GM19463 (cell line): Measurements from ENCODE around the gene ADAMTS12.
"Not testable (repeated sequence)": the region's sequence is repeated elsewhere in the genome, so short reads cannot be mapped to it uniquely, and the experiment has no call there.

Experiments
- ATAC-seq: cut with Tn5 transposase; IDR thresholded peaks from one replicate; pipeline ENCODE4 v1.9.1; 2021; ENCODE audit warnings: mild to moderate bottlenecking, moderate library complexity; ENCODE audit not compliant: unreplicated experiment

Gene ADAMTS12

DNA sequence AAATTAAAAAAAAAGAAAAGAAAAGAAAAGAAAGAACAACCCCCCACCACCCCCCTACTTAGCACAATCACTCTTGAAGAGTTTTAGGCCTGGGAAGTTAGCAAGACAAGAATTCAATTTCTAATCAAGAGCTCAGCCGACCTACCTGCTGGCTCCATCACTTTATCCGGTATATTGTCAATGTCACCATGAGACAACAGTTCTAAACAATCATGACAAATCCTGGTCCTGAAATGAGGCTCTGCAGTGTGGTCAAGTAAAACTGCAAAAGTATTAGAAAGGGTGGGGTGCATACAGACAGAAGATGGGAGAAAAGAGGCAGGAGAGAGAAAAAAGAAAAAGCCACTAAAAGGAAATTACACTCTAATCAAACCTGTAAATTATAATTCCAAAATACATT is 287.3 kb downstream of the ADAMTS12 start:
- ATAC-seq = no peak

DNA sequence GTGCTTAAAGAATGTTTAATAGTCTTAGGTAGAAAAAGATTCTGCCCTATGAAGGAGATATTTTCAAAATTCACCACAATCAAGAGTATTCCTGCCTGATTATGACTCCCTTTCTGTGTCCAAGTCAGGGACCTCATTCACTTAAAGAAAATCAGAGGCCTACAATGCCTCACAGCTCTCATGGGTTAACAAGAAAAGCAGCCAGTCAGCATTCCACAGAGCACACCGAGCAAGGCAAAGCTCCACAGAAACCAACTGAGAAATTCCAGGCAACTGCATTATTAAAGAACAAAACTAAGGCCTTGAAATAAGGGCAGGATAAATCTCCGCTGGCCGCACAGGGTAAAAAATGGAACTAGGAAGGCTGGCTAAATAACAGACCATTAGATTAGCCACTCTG is 289.9 kb downstream of the ADAMTS12 start:
- no peak for ATAC-seq

DNA sequence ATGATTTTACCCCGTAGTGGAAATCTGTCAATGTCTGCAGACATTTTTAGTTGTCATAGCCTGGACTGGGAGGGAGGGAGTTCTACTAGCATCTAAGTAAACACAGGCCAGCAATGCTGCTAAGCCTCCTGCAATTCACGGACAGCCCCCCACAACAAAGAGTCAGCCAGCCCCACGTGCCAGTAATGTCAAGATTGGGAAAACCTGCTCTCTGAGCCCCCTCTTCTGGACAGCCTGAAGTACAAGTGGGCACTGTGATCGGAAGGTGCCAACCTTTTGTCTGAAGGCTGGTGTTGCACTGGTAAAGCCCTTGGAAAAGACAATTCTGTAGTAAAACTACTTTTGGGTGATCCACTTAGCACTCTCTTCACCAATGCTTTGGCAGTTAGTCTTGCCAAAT is 296.5 kb downstream of the ADAMTS12 start:
- no peak for ATAC-seq

DNA sequence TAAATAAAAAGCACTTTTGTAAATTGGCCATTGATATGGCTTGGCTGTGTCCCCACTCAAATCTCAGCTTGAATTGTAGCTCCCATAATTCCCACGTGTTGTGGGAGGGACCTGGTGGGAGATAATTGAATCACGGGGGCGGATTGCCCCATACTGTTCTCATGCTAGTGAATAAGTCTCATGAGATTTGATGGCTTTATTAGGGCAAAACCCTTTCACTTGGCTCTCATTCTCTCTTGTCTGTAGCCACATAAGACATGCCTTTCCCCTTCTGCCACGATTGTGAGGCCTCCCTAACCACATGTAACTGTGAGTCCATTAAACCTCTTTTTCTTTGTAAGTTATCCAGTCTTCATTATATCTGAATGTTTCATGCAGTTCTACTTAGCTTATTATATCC is 297.8 kb downstream of the ADAMTS12 start:
- ATAC-seq = no peak

DNA sequence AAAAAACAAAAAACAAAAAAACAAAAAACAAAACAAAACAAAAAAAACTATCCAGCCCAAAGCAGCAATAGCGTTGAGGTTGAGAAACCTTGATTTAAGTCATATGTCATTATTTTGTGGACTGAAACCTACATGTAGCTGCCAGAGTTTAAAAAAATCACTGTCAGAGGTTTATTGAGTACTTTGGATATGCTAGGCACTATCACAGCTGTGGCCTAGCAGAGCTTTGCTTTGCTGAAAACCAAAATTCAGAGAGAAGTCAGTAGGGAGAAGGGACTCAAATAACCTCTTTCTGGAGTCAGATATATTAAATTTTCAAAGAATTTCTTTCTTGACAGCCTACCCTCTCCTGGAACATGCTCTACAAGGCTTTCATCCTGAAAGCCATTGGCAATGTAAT is 299.5 kb downstream of the ADAMTS12 start:
- no peak for ATAC-seq

DNA sequence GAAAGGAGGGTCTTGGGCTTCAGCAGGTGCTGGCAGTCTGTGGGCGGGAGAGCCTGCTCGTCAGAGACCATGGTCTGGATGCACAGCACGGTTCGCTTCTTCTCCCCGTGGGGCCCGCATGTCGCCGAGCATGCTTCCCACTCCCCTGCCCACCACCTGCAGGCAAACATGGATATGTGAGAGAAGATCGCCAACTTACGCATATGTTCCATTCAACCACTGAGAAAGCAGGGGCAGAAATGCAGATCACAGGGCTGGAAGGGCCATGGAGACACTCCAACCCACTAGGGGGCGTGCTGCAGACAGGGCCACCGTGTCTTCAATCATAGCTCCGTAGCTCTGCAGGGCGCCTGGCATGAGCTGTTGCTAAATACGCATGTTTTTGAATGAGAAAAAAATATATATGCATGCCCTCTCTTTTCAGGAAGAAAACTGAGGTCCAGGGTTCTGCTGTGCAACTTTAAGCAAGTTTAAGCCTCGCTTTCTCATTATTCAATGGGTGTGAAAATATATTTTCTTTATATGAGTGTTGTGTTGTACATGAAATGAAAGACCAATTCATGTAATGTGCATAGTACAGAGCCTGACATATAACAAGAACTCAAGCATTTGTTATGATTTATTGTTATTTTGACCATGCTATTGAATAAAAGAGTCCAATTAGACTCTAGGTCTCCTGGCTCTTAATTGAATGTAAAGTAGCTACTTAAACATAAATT is 303.0 kb downstream of the ADAMTS12 start:
- no peak for ATAC-seq

DNA sequence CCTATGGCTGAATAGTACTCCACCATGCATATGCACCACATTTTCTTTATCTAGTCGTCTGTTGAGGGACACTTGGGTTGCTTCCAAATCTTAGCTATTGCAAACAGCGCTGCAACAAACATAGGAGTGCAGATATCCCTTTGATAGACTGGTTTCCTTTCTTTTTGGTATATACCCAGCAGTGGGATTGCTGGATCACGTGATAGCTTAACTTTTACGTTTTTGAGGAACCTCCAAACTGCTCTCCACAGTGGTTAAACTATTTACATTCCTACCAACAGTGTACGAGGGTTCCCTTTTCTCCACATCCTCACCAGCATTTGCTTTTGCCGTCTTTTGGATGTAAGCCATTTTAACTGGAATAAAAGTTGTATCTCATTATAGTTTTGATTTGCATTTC is 308.5 kb downstream of the ADAMTS12 start:
- no peak for ATAC-seq

DNA sequence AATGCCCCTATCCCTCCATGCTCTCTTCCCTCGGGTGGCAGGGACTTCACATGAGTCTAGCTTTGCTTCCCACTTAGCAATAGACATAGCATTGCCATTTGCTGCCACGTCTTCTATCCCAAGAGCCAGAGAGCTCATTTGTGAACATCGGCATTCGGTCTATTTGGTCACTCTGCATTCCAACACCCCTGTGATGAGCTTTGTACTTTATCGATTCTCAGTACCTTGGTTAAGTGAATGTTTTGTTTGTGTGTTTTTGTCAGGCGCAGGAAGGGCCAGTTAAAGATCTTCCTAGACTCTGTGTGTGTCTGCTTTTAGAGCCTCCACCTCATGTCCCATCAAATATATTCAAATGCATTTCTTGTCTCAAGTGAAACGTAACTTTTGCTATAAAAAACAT is 309.4 kb downstream of the ADAMTS12 start:
- ATAC-seq = no peak

DNA sequence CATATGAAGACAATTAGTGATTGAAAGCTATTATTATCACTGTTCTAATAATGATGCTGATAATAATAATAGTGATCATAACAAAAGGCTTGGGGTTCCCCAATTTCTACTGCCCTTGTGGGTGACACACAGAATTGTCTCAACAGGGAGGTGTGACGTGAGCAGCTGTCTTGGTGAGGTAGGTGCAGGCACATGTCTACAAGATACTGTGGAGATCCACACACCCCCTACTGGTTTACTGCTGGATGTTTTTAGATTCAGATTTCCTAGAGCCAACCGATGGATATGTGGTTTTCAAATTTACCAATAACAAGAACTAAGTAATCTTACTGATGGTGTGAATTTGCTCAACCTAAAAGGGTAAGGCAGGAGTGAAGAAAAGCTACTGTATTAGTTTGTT is 312.0 kb downstream of the ADAMTS12 start:
- no peak for ATAC-seq

DNA sequence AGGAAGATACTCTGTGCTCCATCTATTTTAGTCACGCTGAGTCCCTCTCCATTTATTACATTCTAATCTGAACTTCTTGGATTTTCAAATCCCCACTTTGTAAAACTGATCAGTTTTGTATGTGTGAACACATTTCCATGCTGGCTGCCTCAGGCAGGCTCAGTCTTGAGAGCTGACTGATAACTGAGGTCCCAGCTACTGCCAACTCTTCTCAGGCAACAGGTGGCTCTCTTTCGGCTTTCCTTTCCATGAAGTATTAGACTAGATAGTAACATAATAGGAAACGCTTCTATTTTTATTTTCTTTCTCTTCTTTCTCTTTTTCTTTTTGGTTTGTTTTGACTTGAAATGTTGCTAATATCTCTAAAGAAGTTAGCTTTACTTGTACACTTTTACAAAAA is 312.6 kb downstream of the ADAMTS12 start:
- no peak for ATAC-seq

DNA sequence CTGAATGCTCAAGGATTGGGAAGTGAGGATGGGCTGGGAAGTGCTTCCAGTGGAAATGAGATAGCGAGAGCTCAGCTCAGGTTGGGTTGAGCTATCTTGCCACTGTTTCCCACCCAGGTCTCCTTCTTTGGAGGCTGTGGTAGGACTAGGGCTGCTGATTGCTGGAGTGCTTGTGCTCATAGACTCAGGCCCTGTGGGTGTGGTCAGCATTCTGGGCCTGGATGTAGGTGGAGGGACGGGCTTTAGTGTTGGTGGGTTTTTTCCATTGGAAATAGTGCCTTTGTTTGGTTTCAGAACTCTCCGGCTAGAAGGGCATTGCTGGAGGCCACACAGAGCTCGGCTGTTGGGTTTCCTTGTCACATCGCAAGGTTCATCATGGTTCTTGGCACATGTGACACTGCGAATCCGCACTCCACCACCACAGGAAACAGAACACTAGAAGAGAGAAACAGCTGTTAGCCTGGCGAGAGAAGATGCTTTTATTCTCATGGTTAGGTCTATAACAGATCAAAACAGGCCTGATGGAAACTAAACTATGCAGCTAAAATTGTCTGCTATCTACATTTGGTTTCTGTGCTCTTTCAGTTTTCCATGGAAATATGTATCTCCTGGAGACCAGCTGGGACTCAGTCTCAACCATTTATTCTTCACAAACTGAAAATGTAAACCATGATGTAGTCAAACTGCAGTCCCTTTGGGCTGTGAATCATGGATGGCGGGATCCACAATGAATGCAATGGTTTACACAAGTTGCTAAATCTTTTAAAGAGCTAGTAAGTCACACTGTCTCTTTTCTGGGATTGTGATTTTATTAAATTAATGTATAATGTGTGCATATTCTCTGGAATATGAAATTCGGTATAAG is 314.8 kb downstream of the ADAMTS12 start:
- no peak for ATAC-seq

DNA sequence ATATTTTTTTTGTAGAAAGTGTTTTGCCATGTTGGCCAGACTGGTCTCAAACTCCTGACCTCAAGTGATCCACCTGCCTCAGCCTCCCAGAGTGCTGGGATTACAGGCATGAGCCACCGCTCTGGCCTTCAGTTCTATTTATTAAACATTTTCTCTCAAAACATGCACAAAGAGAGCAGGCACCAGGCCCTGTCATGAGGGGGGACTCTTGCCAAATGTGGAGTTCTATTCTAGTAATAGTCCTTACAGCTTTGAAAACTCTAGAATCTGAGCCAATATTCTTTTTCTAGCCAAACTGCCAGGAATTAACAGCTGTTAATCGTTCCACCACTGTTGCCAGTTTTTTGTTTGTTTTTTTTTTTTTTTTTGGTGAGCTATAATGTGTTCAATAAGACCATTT is 326.5 kb downstream of the ADAMTS12 start:
- ATAC-seq = no peak

DNA sequence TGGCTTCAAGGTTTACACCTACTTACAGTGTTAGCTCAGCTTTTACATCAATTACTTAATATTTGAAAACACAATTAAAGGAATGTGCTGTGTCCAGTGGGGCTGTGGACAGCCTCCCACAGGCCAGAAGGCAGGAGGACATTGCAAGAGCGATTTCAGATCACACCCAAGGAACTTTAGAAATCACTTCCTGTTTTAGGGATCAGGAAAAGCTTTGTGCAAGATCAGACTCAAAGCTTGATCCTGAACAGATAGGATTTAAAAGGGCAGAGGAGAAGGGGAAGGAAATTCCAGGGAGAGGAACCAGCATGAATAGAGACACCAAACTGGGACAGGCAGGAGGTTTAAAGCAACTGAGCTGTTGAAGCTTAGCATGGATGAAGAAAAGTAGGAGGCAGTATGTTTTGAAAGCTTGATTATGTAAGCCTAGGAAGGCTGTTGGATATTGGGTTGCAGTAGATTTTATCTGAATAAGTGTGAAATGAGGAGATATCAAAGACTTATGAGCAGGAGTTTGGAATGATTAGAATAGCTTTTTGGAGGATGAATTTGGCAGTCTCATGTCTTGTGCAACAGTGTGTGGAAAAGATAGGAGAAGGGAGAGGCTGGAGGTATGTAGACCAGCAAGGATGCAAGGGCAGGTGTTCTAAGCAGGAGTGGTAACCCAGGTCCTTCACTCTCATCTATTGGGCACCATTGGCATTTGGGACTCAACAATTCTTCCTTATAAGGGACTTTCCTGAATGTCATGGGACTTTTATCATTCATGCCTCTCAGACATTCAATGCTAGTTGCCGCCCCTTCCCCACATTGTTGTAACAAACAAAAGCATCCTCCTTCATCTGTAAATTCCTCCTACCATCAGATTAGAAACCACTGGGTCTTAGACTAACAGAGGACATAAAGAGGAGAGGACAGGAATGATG is 327.5 kb downstream of the ADAMTS12 start:
- no peak for ATAC-seq

DNA sequence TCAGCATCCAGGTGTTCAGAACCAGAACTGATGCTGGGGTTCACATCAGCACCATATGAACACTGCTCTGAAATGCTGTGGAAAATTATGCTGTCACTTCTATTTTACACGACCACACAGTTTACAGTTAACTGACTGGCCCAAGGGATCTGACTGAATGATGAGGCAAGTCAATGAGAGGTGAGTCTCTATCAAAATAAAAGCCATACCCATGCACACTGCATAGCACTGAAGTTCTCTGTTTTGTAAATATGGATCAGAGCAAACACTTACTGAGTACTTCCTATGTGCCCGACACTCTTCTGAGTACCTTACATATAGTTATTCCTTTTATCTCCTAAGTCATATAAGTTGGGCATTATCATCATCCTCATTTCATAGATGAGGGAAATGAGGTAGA is 328.3 kb downstream of the ADAMTS12 start:
- ATAC-seq = no peak

DNA sequence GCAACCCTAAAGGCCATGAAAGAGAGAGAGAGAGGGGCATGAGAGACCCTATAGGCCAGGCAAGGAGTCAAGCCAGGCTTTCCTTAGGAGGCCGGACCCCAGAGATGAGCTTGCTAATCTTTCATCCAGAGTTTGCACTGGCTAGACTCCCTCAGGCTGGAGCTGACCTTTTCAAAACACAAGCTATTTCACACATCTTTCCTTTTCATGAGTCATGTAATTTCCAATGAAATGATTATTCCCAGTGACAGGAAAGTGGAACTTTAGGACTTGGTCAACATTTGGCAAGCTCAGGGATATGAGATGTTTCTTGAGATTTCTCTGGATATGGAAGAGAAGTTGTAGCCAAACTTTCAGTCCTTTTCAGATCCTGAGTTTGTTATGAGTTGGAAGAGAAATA is 333.3 kb downstream of the ADAMTS12 start:
- no peak for ATAC-seq

DNA sequence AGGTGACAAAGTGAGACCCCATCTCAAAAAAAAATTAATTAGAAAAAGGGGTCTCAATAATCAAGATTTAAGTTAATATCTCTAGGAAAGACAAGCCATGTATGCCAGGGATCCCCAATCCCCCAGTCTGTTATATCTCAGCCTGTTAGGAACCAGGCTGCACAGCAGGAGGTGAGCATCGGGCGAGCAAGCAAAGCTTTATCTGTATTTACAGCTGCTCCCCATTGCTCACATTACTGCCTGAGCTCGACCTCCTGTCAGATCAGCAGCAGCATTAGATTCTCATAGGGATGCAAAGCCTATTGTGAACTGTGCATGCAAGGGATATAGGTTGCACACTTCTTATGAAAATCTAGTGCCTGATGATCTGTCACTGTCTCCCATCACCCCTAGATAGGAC is 334.2 kb downstream of the ADAMTS12 start:
- ATAC-seq = no peak

DNA sequence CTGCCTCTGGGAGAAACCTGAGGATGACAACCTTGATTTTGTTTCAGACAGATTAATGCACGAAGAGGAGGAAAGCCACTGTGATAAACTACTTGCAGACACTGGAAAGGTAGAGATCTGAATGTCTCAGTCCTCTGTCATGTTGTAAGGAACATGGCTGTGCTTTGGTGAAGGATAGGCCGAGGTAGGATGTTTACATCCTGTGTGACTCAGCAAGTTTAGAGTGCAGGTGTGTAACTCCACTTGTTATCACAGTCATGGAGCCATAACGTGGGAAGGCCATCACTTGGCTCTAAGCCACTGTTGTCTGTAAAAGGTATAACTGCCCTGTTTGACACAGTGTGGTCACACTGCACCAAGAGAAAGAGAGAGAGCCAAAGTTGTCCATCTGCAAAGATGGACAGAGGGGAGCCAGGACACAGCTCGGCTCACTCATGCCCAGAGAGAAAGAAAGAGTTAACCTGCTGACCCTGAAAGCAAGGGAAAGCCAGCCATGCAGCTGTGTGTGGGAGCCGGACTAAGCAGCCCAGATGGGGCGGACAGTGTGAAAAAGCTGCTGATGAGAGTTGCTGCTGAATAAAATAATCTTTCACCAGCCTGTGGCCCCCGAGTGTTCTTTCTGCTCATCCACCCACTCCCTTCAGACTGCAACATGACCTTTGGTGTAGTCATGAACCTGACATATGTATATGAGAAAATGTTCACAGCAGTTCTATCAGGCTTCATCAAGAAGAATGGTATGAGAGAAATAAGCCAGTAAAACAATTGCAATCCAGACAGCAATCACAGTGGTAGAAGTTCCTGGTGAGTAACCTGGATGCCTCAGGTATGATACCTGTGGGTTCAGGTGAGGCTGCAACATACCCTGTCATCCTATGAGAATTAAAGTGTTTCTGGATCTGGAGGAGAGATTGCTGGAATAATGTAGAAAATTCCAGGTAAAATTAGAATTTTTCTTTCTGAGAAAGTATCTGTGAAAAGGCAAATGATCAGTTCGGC is 335.2 kb downstream of the ADAMTS12 start:
- no peak for ATAC-seq

DNA sequence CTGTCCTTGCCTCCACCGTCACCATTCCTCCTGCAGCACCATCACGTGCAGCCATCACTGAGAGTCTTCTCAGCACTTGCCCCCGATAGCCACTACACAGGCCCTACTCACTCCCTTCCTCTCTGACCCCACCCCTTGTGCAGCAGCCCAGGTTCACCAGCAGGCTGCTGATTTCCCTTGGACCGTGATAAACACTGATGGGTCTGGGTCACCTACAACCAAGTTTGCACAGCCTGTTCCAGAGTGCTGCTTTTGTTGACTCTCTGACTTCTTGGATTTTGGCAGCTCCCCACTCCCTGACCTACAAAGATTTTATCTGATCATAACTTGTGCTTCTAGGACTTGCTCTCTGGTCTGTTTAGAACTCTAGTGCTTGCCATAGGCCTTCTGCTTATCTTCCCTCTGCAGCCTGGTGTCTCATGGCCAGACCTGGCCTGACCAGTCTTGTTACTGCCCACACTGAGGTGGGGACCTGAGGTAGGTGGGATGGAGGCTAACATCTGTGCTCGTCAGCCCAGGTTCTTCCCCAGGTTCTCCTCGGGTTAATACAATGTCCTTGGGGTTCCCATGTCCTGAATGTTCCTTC is 341.7 kb downstream of the ADAMTS12 start:
- ATAC-seq = no peak

DNA sequence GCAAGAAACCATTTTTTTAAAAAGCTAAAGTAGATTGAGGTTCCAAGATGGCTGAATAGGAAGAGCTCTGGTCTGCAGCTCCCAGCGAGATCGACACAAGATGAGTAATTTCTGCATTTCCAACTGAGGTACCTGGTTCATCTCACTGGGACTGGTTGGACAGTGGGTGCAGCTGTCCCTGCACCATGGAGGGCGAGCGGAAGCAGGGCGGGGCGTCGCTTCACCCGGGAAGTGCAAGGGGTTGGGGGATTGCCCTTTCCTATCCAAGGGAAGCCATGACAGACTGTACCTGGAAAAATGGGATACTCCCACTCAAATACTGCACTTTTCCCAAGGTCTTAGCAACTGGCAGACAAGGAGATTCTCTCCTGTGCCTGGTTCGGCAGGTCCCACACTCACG is 352.0 kb downstream of the ADAMTS12 start:
- ATAC-seq = not testable (repeated sequence)

DNA sequence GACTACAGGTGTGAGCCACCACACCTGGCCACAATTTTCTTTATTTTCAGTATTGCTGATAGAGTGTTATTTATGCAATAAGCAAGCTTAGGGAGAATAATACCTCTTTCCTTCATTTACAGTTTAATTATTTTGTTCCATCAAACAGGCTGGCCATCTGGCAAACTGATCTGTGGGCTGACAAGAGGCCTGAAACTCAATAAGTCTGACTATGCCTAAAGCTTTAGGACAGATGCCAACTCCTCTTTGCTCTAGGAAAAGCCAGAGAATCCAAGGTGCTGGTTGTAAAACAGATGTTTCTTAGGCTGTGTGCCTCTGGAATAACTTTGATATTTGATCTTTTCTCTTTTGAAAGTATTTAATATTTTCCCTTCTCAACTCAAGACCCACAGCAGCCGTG is 352.6 kb downstream of the ADAMTS12 start:
- no peak for ATAC-seq
